HepG2 (cell line): Measurements from ENCODE around the gene GPR65. TPM values are rescaled to one million over a fixed set of nuclear protein-coding genes. Genes with fewer than 3 reads are reported as not detected.

Experiments
- ATAC-seq: fragments of 200-7000 bp; cut with Tn5 transposase; 3 replicates; pipeline ENCODE4 v1.9.1; 2020; ENCODE audit warnings: mild to moderate bottlenecking, moderate library complexity
- BruUV-seq: library from RNA; stranded (reverse); fragments of 400-500 nt; replicated peaks from 2 replicates; lab custom pipeline; 2021; lab: Mats Ljungman, UMichigan
- CTCF ChIA-PET: fragments of 300-600 bp; formaldehyde crosslinking; extraction: SDS; loops from one replicate; lab custom pipeline; 2021; ENCODE audit warnings: low total read pairs, inconsistent platforms, low intra/inter-chr PET ratio; lab: Yijun Ruan, JAX
- POLR2A ChIA-PET: fragments of 350-600 bp; sonication (Branson Sonifier 250); formaldehyde crosslinking; loops from one replicate; lab custom pipeline; 2020; ENCODE audit warnings: antibody characterized with exemption, inconsistent platforms; lab: Yijun Ruan, JAX
- DNase-seq: peaks from one replicate; pipeline ENCODE4 v3.0.0-alpha.2; 2015; ENCODE audit warnings: low spot score
- FAIRE-seq: peaks from 3 replicates; lab custom pipeline; 2011; peaks lifted over from hg19 to GRCh38; lab: Jason Lieb, UNC
- H2AFZ ChIP-seq: one replicate; pipeline ENCODE4 v1.6.1; 2011; ENCODE audit warnings: low read length, inconsistent platforms
- H3K27ac ChIP-seq: fragments of 300-600 bp; 3 replicates; pipeline ENCODE4 v1.8.0; 2011; ENCODE audit warnings: mixed run types, mild to moderate bottlenecking, mixed read lengths, low read length, inconsistent platforms; ENCODE audit not compliant: insufficient read depth; ENCODE audit errors: extremely low read length
- H3K27me3 ChIP-seq, 2 experiments: fragments of 200-600 bp in 1 of 2; 2 replicates in 1 of 2; 3 replicates in 1 of 2; pipeline versions ENCODE4 v1.6.0 to v1.8.0; 2011; ENCODE audit warnings: low read length in 2 of 2, mild to moderate bottlenecking in 2 of 2, moderate library complexity in 2 of 2, inconsistent platforms in 1 of 2; ENCODE audit not compliant: insufficient read depth in 2 of 2, control insufficient read depth in 1 of 2
- H3K36me3 ChIP-seq, 2 experiments: fragments of 200-600 bp in 1 of 2; replicated peaks in 1 of 2; 2 replicates in 1 of 2; 3 replicates in 1 of 2; pipeline versions ENCODE4 v1.5.1 to v1.8.0; 2011; ENCODE audit warnings: low read length in 2 of 2, inconsistent platforms in 1 of 2; ENCODE audit not compliant: insufficient read depth in 2 of 2, control insufficient read depth in 1 of 2
- H3K4me1 ChIP-seq: 2 replicates; pipeline ENCODE4 v1.5.1; 2012; ENCODE audit warnings: low read length, inconsistent platforms; ENCODE audit not compliant: insufficient read depth
- H3K4me2 ChIP-seq: 2 replicates; pipeline ENCODE4 v1.6.0; 2011; ENCODE audit warnings: low read depth, low read length, inconsistent platforms
- H3K4me3 ChIP-seq, 3 experiments: fragments of 200-600 bp in 1 of 3; sonication (generic), shearing (Covaris generic) in 1 of 3; replicated peaks in 1 of 3; 2 replicates each; pipeline ENCODE4 v1.5.1; 2011 to 2016; ENCODE audit warnings: low read length in 3 of 3, inconsistent platforms in 2 of 3, low read depth in 2 of 3, mild to moderate bottlenecking in 2 of 3, control low read depth in 1 of 3, mixed read lengths in 1 of 3; ENCODE audit not compliant: insufficient read depth in 1 of 3
- H3K79me2 ChIP-seq: one replicate; pipeline ENCODE4 v1.6.1; 2011; ENCODE audit warnings: low read length, inconsistent platforms; ENCODE audit not compliant: insufficient read depth
- H3K9ac ChIP-seq: 2 replicates; pipeline ENCODE4 v1.6.0; 2011; ENCODE audit warnings: mild to moderate bottlenecking, low read depth, low read length, inconsistent platforms; ENCODE audit not compliant: insufficient read depth
- H3K9me3 ChIP-seq: 2 replicates; pipeline ENCODE4 v1.5.1; 2012; ENCODE audit warnings: mild to moderate bottlenecking, low read length
- H4K20me1 ChIP-seq: 2 replicates; pipeline ENCODE4 v1.6.0; 2011; ENCODE audit warnings: inconsistent platforms, mild to moderate bottlenecking, low read length, moderate library complexity; ENCODE audit not compliant: insufficient read depth
- CREB3 ChIP-seq: sonication (generic); formaldehyde crosslinking; IDR thresholded peaks from 2 replicates; pipeline ENCODE4 v1.5.0; 2020; ENCODE audit warnings: missing genetic modification reagents
- CREM ChIP-seq, 2 experiments: sonication (generic) in 1 of 2; formaldehyde crosslinking in 1 of 2; IDR thresholded peaks; 2 replicates each; pipeline versions ENCODE4 v1.4.0 to v1.6.1; 2016 to 2020; ENCODE audit warnings: antibody characterized with exemption in 1 of 2, mild to moderate bottlenecking in 1 of 2, missing genetic modification reagents in 1 of 2
- HMG20B ChIP-seq: conservative IDR thresholded peaks from 2 replicates; pipeline ENCODE4 v1.6.1; 2016; ENCODE audit warnings: missing genetic modification reagents, missing compliant biosample characterization
- HOXA5 ChIP-seq: sonication (generic); formaldehyde crosslinking; IDR thresholded peaks from 2 replicates; pipeline ENCODE4 v1.4.0; 2020; ENCODE audit warnings: missing genetic modification reagents
- MAF1 ChIP-seq: sonication (generic); formaldehyde crosslinking; IDR thresholded peaks from 2 replicates; pipeline ENCODE4 v1.5.0; 2020; ENCODE audit warnings: missing genetic modification reagents, borderline replicate concordance
- MED1 ChIP-seq: sonication (generic); formaldehyde crosslinking; IDR thresholded peaks from 2 replicates; pipeline ENCODE4 v1.4.0; 2020; ENCODE audit warnings: missing genetic modification reagents
- MIER2 ChIP-seq: IDR thresholded peaks from 2 replicates; pipeline ENCODE4 v1.6.1; 2016; ENCODE audit warnings: missing biosample characterization, missing genetic modification reagents
- NR1H2 ChIP-seq: sonication (generic); formaldehyde crosslinking; IDR thresholded peaks from 2 replicates; pipeline ENCODE4 v1.8.1; 2022; ENCODE audit warnings: low read depth, missing genetic modification reagents, borderline replicate concordance
- ZNF83 ChIP-seq: sonication (generic); formaldehyde crosslinking; IDR thresholded peaks from 2 replicates; pipeline ENCODE4 v1.4.0; 2020; ENCODE audit warnings: missing genetic modification reagents, mild to moderate bottlenecking, borderline replicate concordance
- WGBS: methylation state at CpG from one replicate; pipeline ENCODE4 v1.1.6; 2017; ENCODE audit warnings: low lambda C conversion rate; 5-methylcytosine and 5-hydroxymethylcytosine counted together
- in situ Hi-C: cut with HindIII; loops from 2 replicates; pipeline ENCODE4 v1.10.0; 2017; ENCODE audit warnings: low pct_unique_long_range_greater_than_20kb; ENCODE audit not compliant: extremely low pct_ligation_motif_present
- intact Hi-C: fragments of 100-400 bp; cut with micrococcal nuclease; formaldehyde crosslinking; loops from one replicate; pipeline ENCODE4 v1.10.0; 2022; ENCODE audit not compliant: unreplicated experiment
- polyA plus RNA-seq, 8 experiments: library from polyadenylated mRNA; depleted of rRNA in 3 of 8; stranded (reverse) in 7 of 8; unstranded in 1 of 8; fragments of >200 nt; fragmentation: Illumina TruSeq in 4 of 8; extraction: Trizol in 4 of 8; gene quantifications; 2 replicates each; pipeline versions ENCODE4 v1.2.1 to v1.2.3, GENCODE V29; 2011 to 2016; ENCODE audit warnings: low read depth in 4 of 8, missing spikeins in 1 of 8, mixed read lengths in 1 of 8; ENCODE audit not compliant: insufficient read depth in 1 of 8
- total RNA-seq, 5 experiments: library from RNA; depleted of rRNA; stranded (reverse); fragments of >200 nt; fragmentation: Illumina TruSeq; extraction: Trizol; gene quantifications; 2 replicates each; pipeline ENCODE4 v1.2.3, GENCODE V29; 2016; ENCODE audit warnings: low read depth in 1 of 5

Gene GPR65
- total and polyA plus RNA-seq, 2 of the 13 experiments (the other 11 are each of a cell fraction or from before 2014, with no cell fraction given), result not detected

DNA sequence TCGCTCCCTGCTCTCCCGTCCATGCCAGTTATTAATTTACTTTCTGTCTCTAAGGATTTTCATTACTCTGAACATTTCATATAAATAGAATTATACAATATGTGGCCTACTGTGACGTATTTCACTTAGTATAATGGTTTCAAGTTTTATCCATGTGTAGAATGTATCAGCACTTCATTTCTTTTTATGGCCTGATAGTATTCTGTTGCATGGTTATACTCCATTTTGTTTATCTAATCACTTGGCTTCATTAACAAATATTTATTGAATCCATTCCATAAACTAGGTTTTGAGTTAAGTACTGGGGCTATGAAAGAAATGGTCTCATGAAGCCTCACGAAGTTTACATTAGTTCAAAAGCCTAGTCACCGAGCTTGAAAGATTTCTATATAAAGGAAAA lies 7.6 kb downstream of the GPR65 start:
- H3K9ac ChIP-seq, result no peak overlapping the region
- no peak overlapping the region for H2AFZ ChIP-seq
- POLR2A ChIA-PET, result no interaction called here
- TF ChIP-seq CREM (IDR thresholded peaks at IDR 0.05), result no peak
- TF ChIP-seq CREM (CRISPR knock-in tag; IDR thresholded peaks at IDR 0.05), result no peak
- TF ChIP-seq ZNF83 (CRISPR knock-in tag), result no peak
- TF ChIP-seq CREB3 (CRISPR knock-in tag), result no peak
- TF ChIP-seq MAF1 (CRISPR knock-in tag), result no peak
- TF ChIP-seq MIER2 (CRISPR knock-in tag), result no peak
- no peak for TF ChIP-seq NR1H2 (CRISPR knock-in tag)
- TF ChIP-seq HMG20B (CRISPR knock-in tag), result no peak
- no peak for TF ChIP-seq HOXA5 (CRISPR knock-in tag)
- TF ChIP-seq MED1 (CRISPR knock-in tag), result no peak
- no peak overlapping the region for H3K4me2 ChIP-seq
- FAIRE-seq, result no peak
- no peaks in the 10 kb centered on the region for H3K27me3 ChIP-seq
- ATAC-seq, result no peak
- 67% methylated on average over 5 of the region's 5 CpGs for WGBS
- H4K20me1 ChIP-seq, result no peaks in the 10 kb centered on the region
- no peak for DNase-seq
- no peaks in the 10 kb centered on the region for H3K36me3 ChIP-seq
- no TSS peak for BruUV-seq
- peaks cover 12% of the 10 kb centered on the region; the same call in 1 of the 2 replicates for H3K4me1 ChIP-seq
- CTCF ChIA-PET, result interaction anchor here (1.3 to 3.1 kb wide), 2 partner anchors 222 to 368 kb away, joined by 3 to 15 read pairs; no protein-coding TSS in a partner anchor
- no peaks in the 10 kb centered on the region for H3K79me2 ChIP-seq
- H3K4me3 ChIP-seq, result no peak overlapping the region
- H3K9me3 ChIP-seq, result no peaks in the 10 kb centered on the region
- no peak overlapping the region for H3K27ac ChIP-seq
- in situ Hi-C loops, result loop anchor here (5.0 to 25.0 kb wide), 3 partner anchors 155 to 375 kb away; partner anchors contain the start of gene SPATA7
- intact Hi-C loops, result loop anchor here (5.0 to 10.0 kb wide), 2 partner anchors 92 to 175 kb away; no protein-coding TSS in a partner anchor
